Chondrocyte (in vitro differentiated cells): ENCODE results near the gene MYPN. TPM values are rescaled to one million over a fixed set of nuclear protein-coding genes. Genes with fewer than 3 reads are reported as not detected.
"Not testable (repeated sequence)": the region's sequence is repeated elsewhere in the genome, so short reads cannot be mapped to it uniquely, and the experiment has no call there.

ENCODE experiments used
- DNase-seq: peaks from one replicate; pipeline ENCODE4 v3.0.0; 2021; ENCODE audit warnings: mixed read lengths, low spot score
- H3K27ac Mint-ChIP-seq: one replicate; pipeline ENCODE4 v1.8.0; 2021; ENCODE audit warnings: mild to moderate bottlenecking, moderate library complexity, mixed read lengths; ENCODE audit not compliant: unreplicated experiment
- H3K27me3 Mint-ChIP-seq: 2 replicates; pipeline ENCODE4 v1.8.0; 2021; ENCODE audit warnings: low read depth, mixed read lengths
- H3K36me3 Mint-ChIP-seq: 2 replicates; pipeline ENCODE4 v1.8.0; 2021; ENCODE audit warnings: low read depth, mixed read lengths
- H3K4me1 Mint-ChIP-seq: 2 replicates; pipeline ENCODE4 v1.8.0; 2021; ENCODE audit warnings: low read depth, mild to moderate bottlenecking, mixed read lengths
- H3K4me3 Mint-ChIP-seq: one replicate; pipeline ENCODE4 v1.8.0; 2021; ENCODE audit warnings: mild to moderate bottlenecking, moderate library complexity, mixed read lengths; ENCODE audit not compliant: unreplicated experiment
- H3K9me3 Mint-ChIP-seq: 2 replicates; pipeline ENCODE4 v1.8.0; 2021; ENCODE audit warnings: low read depth, mixed read lengths
- total RNA-seq: library from RNA; stranded (reverse); gene quantifications from 3 replicates; pipeline ENCODE4 v1.2.1, GENCODE V29; 2021
- TF ChIP-seq, protein P1 (sequence below): fragments of 200-600 bp; sonication (generic); IDR thresholded peaks from 2 replicates; pipeline ENCODE4 v1.5.0; 2021; ENCODE audit warnings: antibody characterized with exemption, mild to moderate bottlenecking, moderate library complexity

The MYPN gene
- total RNA-seq, 1 donor from 2014 or later: 0.10 TPM

GRCh38 chr10:68153473-68154210, 44.4 kb downstream of the MYPN start:
- no peak for DNase-seq
- no peak overlapping the region for H3K4me3 Mint-ChIP-seq
- no peaks in the 10 kb centered on the region for H3K9me3 Mint-ChIP-seq
- H3K4me1 Mint-ChIP-seq: peaks cover 21% of the 10 kb centered on the region
- TF ChIP-seq, protein P1, sequence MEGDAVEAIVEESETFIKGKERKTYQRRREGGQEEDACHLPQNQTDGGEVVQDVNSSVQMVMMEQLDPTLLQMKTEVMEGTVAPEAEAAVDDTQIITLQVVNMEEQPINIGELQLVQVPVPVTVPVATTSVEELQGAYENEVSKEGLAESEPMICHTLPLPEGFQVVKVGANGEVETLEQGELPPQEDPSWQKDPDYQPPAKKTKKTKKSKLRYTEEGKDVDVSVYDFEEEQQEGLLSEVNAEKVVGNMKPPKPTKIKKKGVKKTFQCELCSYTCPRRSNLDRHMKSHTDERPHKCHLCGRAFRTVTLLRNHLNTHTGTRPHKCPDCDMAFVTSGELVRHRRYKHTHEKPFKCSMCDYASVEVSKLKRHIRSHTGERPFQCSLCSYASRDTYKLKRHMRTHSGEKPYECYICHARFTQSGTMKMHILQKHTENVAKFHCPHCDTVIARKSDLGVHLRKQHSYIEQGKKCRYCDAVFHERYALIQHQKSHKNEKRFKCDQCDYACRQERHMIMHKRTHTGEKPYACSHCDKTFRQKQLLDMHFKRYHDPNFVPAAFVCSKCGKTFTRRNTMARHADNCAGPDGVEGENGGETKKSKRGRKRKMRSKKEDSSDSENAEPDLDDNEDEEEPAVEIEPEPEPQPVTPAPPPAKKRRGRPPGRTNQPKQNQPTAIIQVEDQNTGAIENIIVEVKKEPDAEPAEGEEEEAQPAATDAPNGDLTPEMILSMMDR: peak; percentile 33
- peak overlapping the region; percentile 79 for H3K27ac Mint-ChIP-seq
- H3K36me3 Mint-ChIP-seq: no peaks in the 10 kb centered on the region
- H3K27me3 Mint-ChIP-seq: no peaks in the 10 kb centered on the region

DNA sequence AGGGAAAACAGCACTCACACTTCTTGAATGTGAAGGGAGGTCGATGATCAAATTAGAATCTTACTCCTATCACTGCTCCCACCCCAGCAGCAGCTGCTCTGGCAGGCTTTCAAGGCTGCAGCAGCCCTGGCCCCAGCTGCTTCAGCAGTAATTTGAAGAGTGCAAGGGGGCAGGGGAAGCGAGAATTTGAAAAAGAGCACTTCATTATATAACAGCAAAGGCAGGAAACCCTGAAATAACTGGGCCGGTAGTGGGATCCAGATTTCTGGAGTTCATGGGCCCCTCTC, 44.9 kb downstream of the MYPN start:
- TF ChIP-seq, protein P1: no peak
- Mint-ChIP-seq H3K27me3 (no peaks in the 10 kb centered on the region), H3K27ac (peak overlapping the region; percentile 79), H3K4me3 (no peak overlapping the region), H3K4me1 (peaks cover 21% of the 10 kb centered on the region), H3K36me3 (no peaks in the 10 kb centered on the region), H3K9me3 (no peaks in the 10 kb centered on the region)
- DNase-seq: no peak

DNA sequence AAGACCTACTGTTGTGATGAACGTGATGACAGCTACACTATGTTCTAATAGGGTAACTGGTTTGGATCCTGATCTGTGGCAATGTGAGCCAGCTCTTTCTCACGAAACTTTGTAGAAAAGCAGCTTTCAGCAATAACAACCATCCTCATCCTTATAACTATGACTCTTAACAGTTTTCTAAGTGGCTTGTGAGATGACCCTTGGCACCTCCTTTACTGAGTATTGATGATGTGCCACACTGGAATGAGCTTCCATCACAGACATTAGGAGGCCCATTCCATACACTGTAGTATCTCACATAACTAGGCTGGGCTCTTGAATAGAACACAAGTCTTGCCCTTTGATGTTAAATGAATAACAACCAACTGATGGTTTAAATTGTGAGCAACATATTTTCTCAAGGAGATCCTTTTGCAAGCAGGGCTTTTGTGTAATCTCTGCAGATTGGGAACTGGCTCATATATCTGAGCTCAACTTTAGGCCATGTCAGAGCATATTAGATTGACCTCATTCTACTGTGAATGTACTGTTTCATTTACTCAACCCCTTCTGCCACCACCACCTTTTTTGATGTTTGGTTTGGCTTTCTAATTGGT, 46.4 kb downstream of the MYPN start:
- no peaks in the 10 kb centered on the region for H3K36me3 Mint-ChIP-seq
- no peak for DNase-seq
- TF ChIP-seq, protein P1: no peak

DNA sequence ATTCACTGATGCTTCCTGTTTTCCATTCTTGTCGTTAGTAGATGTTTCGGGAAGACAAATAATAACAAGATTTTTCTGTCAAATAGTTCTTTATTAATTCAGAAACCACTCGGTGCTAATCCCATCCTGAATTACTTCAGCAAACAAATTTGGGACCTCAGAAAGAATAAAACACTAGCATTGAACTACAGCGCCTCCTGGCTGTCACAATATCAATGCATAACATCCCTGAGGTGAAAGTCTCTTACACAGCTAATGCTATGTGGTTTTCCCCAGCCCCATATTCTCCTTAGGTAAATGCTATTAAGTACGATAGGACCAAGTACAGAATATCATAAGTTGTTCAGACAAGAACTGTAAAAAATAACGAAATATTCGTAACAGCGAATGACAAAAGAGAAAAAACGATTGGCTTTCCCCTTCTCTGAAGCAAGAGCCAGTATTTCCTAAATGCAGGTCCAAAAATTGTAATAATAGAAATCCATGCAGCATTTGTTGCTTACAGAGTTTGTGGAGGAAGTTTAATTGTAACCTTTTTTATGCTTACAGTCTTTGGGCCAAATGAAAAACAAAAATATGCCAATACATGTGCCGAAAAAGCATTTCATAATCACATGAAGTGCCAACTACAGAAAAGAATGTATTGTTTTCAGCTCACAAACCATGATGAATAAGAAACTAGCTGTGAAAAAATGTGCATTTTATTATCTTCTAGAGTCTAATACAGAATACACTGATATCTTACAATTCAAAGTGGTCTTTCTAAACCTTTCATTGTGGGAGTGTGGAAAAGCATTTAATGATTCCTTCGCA, 47.3 kb downstream of the MYPN start:
- H3K9me3 Mint-ChIP-seq: no peaks in the 10 kb centered on the region
- TF ChIP-seq, protein P1: peak; percentile 87
- H3K27ac Mint-ChIP-seq: no peak overlapping the region
- H3K4me1 Mint-ChIP-seq: peaks cover 21% of the 10 kb centered on the region
- no peak for DNase-seq
- no peaks in the 10 kb centered on the region for H3K36me3 Mint-ChIP-seq
- H3K27me3 Mint-ChIP-seq: no peaks in the 10 kb centered on the region
- no peak overlapping the region for H3K4me3 Mint-ChIP-seq

More for the DNA sequence above, 46.4 kb downstream of the MYPN start:
- Mint-ChIP-seq H3K4me3 (no peak overlapping the region), H3K27ac (no peak overlapping the region), H3K27me3 (no peaks in the 10 kb centered on the region), H3K4me1 (peaks cover 21% of the 10 kb centered on the region), H3K9me3 (no peaks in the 10 kb centered on the region)

GRCh38 chr10:68157522-68157921, 48.2 kb downstream of the MYPN start:
- not testable (repeated sequence) for H3K27me3 Mint-ChIP-seq, H3K4me3 Mint-ChIP-seq, H3K27ac Mint-ChIP-seq, H3K36me3 Mint-ChIP-seq, H3K9me3 Mint-ChIP-seq, DNase-seq
- H3K4me1 Mint-ChIP-seq: peaks cover 21% of the 10 kb centered on the region
